IPS-18a (cell line): ENCODE data around the gene PLEK2.
"Not testable (repeated sequence)": the region's sequence is repeated elsewhere in the genome, so short reads cannot be mapped to it uniquely, and the experiment has no call there.

Experiments used
- H3K27ac ChIP-seq: one replicate; pipeline ENCODE4 v1.5.1; 2013; ENCODE audit warnings: low read length
- H3K27me3 ChIP-seq: one replicate; pipeline ENCODE4 v1.6.1; 2013; ENCODE audit warnings: mild to moderate bottlenecking, low read length; ENCODE audit not compliant: control insufficient read depth, insufficient read depth
- H3K36me3 ChIP-seq: one replicate; pipeline ENCODE4 v1.6.1; 2013; ENCODE audit warnings: low read depth, low read length; ENCODE audit not compliant: control insufficient read depth
- H3K4me1 ChIP-seq: one replicate; pipeline ENCODE4 v1.6.1; 2013; ENCODE audit warnings: low read depth, low read length; ENCODE audit not compliant: control insufficient read depth
- H3K4me3 ChIP-seq: one replicate; pipeline ENCODE4 v1.5.1; 2013; ENCODE audit warnings: low read length
- H3K9ac ChIP-seq: one replicate; pipeline ENCODE4 v1.6.1; 2013; ENCODE audit warnings: mild to moderate bottlenecking, low read length, moderate library complexity
- H3K9me3 ChIP-seq: one replicate; pipeline ENCODE4 v1.6.1; 2013; ENCODE audit warnings: low read depth, low read length; ENCODE audit not compliant: control insufficient read depth

PLEK2 gene

GRCh38 chr14:67413806-67414769 is 2.1 kb upstream of the PLEK2 start:
- H3K9ac ChIP-seq: no peak overlapping the region
- H3K4me3 ChIP-seq: no peak overlapping the region
- no peaks in the 10 kb centered on the region for H3K4me1 ChIP-seq
- H3K9me3 ChIP-seq: no peaks in the 10 kb centered on the region
- no peaks in the 10 kb centered on the region for H3K36me3 ChIP-seq
- H3K27me3 ChIP-seq: no peaks in the 10 kb centered on the region
- no peak overlapping the region for H3K27ac ChIP-seq

DNA sequence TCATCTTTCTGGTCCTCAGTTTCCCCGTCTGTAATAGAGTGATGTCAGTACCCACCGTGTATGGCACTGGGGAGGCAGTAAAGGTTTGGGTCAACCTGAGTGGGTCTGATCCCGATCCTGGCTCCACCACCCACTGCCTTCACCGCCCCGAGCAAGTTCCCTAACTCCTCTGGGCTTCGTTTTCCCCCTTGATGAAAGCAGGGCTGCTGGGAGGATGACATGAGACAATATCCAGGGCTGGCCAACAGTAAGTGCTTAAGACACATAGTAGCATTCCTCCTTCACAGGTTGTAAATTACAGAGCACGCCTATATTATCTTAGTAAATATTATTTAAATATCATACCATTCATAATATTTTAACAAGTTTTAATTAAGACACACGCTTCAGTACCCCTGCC is 595 bp downstream of the PLEK2 start:
- no peak overlapping the region for H3K4me3 ChIP-seq
- no peaks in the 10 kb centered on the region for H3K36me3 ChIP-seq
- H3K4me1 ChIP-seq: no peaks in the 10 kb centered on the region
- no peak overlapping the region for H3K27ac ChIP-seq
- H3K9me3 ChIP-seq: no peaks in the 10 kb centered on the region
- no peak overlapping the region for H3K9ac ChIP-seq
- H3K27me3 ChIP-seq: no peaks in the 10 kb centered on the region

GRCh38 chr14:67410313-67410712 is 1.7 kb downstream of the PLEK2 start:
- no peak overlapping the region for H3K4me3 ChIP-seq
- H3K36me3 ChIP-seq: no peaks in the 10 kb centered on the region
- H3K9ac ChIP-seq: no peak overlapping the region
- H3K27me3 ChIP-seq: no peaks in the 10 kb centered on the region
- no peaks in the 10 kb centered on the region for H3K4me1 ChIP-seq
- H3K27ac ChIP-seq: no peak overlapping the region
- no peaks in the 10 kb centered on the region for H3K9me3 ChIP-seq

GRCh38 chr14:67409461-67409860 is 2.5 kb downstream of the PLEK2 start:
- Histone ChIP-seq H3K27me3 (no peaks in the 10 kb centered on the region), H3K4me1 (no peaks in the 10 kb centered on the region), H3K9ac (no peak overlapping the region), H3K9me3 (no peaks in the 10 kb centered on the region), H3K4me3 (no peak overlapping the region), H3K27ac (no peak overlapping the region), H3K36me3 (no peaks in the 10 kb centered on the region)

- not testable (repeated sequence) for H3K27me3 ChIP-seq, H3K9me3 ChIP-seq, H3K4me1 ChIP-seq, H3K9ac ChIP-seq, H3K36me3 ChIP-seq, H3K27ac ChIP-seq, H3K4me3 ChIP-seq
Observed at GRCh38 chr14:67408122-67408801, 3.7 kb downstream of the PLEK2 start.

- H3K36me3 ChIP-seq: no peaks in the 10 kb centered on the region
- no peaks in the 10 kb centered on the region for H3K9me3 ChIP-seq
- no peak overlapping the region for H3K9ac ChIP-seq
- no peaks in the 10 kb centered on the region for H3K4me1 ChIP-seq
- no peaks in the 10 kb centered on the region for H3K27me3 ChIP-seq
- no peak overlapping the region for H3K27ac ChIP-seq
- H3K4me3 ChIP-seq: no peak overlapping the region
Observed at GRCh38 chr14:67405771-67406170, 6.2 kb downstream of the PLEK2 start.

DNA sequence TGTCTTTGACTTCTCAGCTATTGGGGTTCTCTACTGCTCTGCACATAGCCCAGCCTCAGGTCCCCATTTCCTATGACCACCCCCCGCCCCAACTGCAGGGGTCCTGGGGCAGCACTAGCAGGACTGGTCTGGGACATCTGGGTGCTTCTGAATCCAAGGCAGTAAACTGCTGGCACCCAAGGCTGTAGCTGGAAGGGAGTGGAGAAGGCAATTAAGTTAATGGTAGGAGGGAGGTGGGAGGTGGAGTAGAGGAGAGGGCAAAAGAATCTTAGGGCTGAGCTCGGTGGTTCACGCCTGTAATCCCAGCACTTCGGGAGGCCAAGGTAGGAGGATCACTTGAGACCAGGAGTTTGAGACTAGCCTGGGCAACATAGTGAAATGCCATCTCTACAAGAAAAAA is 11.5 kb downstream of the PLEK2 start:
- no peaks in the 10 kb centered on the region for H3K9me3 ChIP-seq
- H3K27ac ChIP-seq: no peak overlapping the region
- H3K27me3 ChIP-seq: no peaks in the 10 kb centered on the region
- no peak overlapping the region for H3K9ac ChIP-seq
- no peaks in the 10 kb centered on the region for H3K4me1 ChIP-seq
- no peak overlapping the region for H3K4me3 ChIP-seq
- no peaks in the 10 kb centered on the region for H3K36me3 ChIP-seq

- Histone ChIP-seq H3K27me3 (no peaks in the 10 kb centered on the region), H3K9ac (no peak overlapping the region), H3K4me3 (no peak overlapping the region), H3K4me1 (no peaks in the 10 kb centered on the region), H3K36me3 (no peaks in the 10 kb centered on the region), H3K9me3 (no peaks in the 10 kb centered on the region), H3K27ac (no peak overlapping the region)
Observed at GRCh38 chr14:67397536-67397935, 14.4 kb downstream of the PLEK2 start.

GRCh38 chr14:67396381-67396970 is 15.5 kb downstream of the PLEK2 start:
- H3K9ac ChIP-seq: no peak overlapping the region
- H3K27ac ChIP-seq: no peak overlapping the region
- H3K9me3 ChIP-seq: no peaks in the 10 kb centered on the region
- H3K36me3 ChIP-seq: no peaks in the 10 kb centered on the region
- no peaks in the 10 kb centered on the region for H3K4me1 ChIP-seq
- H3K4me3 ChIP-seq: no peak overlapping the region
- no peaks in the 10 kb centered on the region for H3K27me3 ChIP-seq

DNA sequence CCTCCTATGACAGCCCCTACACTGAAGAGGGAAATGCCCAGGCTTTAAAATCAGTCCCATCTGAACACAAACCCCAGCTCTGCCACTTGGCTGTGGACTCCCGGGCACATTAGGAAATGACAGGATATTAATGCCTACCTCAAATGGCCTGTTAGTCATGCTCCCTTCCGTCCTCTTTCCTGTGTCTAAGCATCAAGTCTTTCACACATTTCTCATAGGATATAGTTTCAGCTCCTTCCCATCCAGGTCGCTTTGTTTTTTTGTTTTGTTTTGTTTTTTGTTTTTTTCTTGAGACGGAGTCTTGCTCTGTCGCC is 16.1 kb downstream of the PLEK2 start:
- no peaks in the 10 kb centered on the region for H3K27me3 ChIP-seq
- no peak overlapping the region for H3K9ac ChIP-seq
- no peak overlapping the region for H3K27ac ChIP-seq
- no peaks in the 10 kb centered on the region for H3K4me1 ChIP-seq
- H3K9me3 ChIP-seq: no peaks in the 10 kb centered on the region
- H3K36me3 ChIP-seq: no peaks in the 10 kb centered on the region
- H3K4me3 ChIP-seq: no peak overlapping the region

GRCh38 chr14:67395086-67395875 is 16.7 kb downstream of the PLEK2 start:
- H3K27me3 ChIP-seq: no peaks in the 10 kb centered on the region
- no peaks in the 10 kb centered on the region for H3K4me1 ChIP-seq
- no peak overlapping the region for H3K9ac ChIP-seq
- no peak overlapping the region for H3K4me3 ChIP-seq
- H3K9me3 ChIP-seq: no peaks in the 10 kb centered on the region
- no peaks in the 10 kb centered on the region for H3K36me3 ChIP-seq
- H3K27ac ChIP-seq: no peak overlapping the region
